Measurements from ENCODE around the gene CPNE7. TPM values are rescaled to one million over a fixed set of nuclear protein-coding genes. Genes with fewer than 3 reads are reported as not detected.

The CPNE7 gene
- total RNA-seq, 2 donors from 2014 or later: not detected

DNA sequence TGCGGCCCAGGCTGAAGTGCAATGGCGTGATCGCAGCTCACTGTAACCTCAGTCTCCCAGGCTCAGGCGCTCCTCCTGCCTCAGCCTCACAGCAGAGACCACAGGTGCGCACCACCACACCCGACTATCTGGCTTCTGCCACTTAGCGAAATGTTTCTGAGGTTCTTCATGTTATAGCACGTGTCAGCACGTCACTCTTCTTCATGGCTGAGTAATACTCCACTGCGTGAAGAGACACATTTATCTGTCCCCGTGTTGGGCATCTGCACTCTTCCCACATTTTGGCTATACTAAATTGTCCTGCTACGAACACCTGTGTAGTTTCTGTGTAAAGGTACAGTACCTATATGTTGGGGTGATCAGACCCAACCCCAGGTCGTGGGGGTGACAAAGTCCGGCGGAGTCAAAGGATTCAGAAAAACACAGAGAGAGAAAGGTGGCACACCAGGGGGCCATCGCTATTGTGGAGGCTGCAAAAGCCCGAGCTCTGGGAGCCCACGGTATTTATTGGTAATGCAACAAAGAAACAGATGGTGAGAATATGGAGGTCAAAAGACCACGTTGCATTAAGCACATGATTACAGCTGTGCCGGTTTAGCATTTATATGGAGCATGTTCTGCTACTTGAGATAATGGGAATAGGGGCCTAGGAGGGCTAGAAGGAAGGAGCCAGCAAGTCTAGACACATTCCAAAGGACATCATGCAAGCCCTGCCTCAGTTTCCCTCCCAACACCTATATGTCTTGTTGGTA, 37.0 kb downstream of the CPNE7 start:
- DNase-seq (no peak), ATAC-seq (no peak)
- intact Hi-C loops (cut with DNase I): no loop called here

DNA sequence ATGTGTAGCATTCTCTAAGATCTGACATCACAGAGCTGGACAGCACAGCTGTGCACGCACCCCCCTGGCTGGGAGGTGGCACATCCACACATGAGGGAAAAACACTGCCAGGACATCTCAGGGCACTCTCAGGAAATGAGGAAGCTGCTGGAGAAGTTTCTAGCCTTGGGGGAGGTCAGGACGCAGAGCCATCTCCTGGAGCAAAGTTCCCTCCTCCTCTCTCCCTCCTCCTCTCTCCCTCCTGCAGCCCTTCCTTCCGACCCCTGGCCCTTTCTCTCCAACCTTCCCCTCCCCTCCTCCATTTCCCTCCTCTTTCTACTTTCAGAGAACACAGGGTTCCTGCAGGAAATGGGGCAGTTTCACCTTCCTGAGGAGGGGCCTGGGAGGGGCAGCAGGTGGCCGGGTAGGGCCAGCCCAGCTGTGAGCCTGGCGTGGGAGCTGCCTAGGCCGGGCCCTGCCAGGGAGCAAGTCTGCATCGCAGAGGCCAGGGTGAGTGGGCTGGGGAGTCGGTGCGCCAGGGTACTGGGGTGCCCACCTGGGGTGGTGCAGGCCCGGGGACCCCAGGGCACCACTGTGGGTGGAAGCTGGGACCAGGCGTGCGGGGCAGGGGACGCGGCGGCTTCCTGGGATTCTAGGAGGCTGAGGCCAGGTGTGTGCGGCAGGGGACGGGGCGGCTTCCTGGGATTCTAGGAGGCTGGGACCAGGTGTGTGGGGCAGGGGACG, 37.8 kb downstream of the CPNE7 start, which contains the start of gene DPEP1:
Gene DPEP1 (plus strand): TSS at position 412 of the 723 bp plus-strand sequence. CDS start 16,769 bp downstream, outside the sequence.
- DNase-seq: no peak

DNA sequence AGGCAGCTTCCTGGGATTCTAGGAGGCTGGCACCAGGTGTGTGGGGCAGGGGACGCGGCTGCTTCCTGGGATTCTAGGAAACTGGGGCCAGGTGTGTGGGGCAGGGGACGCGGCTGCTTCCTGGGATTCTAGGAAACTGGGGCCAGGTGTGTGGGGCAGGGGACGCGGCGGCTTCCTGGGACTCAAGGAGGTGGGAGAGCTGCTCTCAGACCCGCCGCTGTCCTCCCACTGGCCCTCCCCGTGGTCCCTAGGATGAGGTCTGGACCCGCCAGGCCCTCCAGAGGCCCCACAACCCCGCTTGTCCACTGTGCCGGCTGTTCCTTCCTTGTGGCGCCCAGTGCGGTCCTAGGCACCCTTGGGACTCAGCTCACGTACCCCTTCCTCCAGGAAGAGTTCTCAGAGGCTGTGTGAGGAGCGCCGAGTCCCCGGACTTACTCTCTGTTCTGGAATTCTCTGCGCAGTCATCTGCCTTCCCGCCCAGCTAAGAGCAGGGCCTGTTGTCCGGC, 38.4 kb downstream of the CPNE7 start:
- ATAC-seq (no peak), DNase-seq (no peak)
- intact Hi-C loops (cut with DNase I): no loop called here

More for the DNA sequence above, 37.8 kb downstream of the CPNE7 start, which contains the start of gene DPEP1:
- peak in 1 of 2 donors; percentile 26 for ATAC-seq
- intact Hi-C loops (cut with DNase I): no loop called here

DNA sequence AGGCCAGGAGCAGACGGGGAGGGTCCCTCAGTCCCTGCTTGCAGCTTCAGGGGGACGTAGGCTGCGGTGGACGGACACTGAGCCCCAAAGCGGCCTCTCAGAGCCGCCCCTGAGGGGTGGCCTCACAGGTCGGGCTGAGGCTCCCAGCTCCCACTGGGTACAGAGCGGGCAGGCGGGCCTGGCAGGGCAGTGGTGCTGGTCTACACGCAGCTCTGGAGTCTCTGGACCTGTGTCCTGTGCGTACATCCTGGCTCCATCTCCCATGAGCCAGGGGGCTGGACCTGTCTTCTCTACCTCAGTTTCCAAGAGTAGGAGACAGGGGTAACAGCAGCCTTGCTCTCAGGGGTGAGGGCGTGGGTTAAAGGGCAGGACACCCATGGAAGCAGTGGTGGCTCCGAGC, 39.6 kb downstream of the CPNE7 start:
- ATAC-seq (peak in 1 of 2 donors; percentile 15), DNase-seq (no peak)
- intact Hi-C loops (cut with DNase I): no loop called here

DNA sequence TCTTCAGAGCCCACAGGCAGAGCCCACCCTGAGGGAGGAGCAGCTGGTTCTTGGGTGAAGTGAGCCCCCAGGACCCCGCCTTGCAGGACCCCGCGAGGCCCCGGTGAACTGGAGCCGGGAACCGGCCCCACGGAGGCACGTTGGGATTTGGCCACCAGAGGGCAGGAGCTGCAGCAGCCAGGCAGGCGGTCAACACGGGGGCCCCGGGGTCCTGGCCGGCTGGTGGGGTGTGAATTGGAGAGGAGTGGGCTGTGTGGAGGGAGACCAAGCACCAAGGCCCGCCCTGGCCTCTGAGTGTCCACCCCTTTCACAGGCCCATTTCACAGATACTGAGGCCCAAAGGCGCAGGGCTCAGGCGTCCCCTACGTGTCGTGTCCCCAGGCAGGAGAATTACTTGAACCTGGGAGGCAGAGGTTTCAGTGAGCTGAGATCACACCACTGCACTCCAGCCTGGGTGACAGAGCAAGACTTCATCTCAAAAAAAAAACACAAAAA, 40.1 kb downstream of the CPNE7 start:
- peak in 1 of 2 donors; percentile 24 for ATAC-seq
- DNase-seq: no peak
- intact Hi-C loops (cut with DNase I): no loop called here

DNA sequence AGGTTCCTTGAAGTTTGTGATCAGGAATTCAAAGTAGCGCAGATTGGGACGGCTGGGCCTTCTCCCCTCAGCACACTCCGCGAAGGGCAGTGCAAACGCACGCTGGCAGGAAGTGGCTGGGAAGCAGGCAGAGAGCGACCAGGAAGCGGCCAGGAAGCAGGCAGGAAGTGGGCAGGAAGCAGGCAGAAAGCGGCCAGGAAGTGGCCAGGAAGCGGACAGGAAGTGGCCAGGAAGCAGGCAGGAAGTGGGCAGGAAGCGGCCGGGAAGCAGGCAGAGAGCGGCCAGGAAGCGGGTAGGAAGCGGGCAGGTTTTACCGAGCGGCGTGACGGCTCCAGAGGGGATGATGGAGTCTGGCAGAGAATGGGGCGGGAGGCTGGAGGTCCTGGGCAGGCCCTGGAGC, 41.1 kb downstream of the CPNE7 start:
- intact Hi-C loops (cut with DNase I): no loop called here
- no peak for DNase-seq
- ATAC-seq: no peak

DNA sequence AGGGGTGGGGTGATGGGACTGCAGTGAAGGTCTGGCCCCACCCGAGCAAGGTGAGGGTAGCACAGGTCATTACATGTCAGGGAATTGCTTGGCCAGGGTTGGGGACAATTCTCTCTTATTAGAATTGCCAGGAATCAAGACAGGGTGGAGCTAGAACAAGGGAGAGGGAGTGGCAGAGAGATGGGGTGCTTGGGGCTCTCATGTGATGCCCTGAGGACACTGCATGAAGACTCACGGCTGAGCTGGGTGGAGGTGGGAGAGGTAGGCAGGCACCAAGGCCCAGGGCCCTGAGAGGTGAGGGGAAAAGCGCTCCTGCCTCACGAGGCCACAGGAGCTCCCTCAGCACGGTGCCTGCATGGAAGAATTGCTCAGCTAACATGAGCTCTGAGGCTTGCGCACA, 41.5 kb downstream of the CPNE7 start:
- ATAC-seq (no peak), DNase-seq (no peak)
- intact Hi-C loops (cut with DNase I): no loop called here

DNA sequence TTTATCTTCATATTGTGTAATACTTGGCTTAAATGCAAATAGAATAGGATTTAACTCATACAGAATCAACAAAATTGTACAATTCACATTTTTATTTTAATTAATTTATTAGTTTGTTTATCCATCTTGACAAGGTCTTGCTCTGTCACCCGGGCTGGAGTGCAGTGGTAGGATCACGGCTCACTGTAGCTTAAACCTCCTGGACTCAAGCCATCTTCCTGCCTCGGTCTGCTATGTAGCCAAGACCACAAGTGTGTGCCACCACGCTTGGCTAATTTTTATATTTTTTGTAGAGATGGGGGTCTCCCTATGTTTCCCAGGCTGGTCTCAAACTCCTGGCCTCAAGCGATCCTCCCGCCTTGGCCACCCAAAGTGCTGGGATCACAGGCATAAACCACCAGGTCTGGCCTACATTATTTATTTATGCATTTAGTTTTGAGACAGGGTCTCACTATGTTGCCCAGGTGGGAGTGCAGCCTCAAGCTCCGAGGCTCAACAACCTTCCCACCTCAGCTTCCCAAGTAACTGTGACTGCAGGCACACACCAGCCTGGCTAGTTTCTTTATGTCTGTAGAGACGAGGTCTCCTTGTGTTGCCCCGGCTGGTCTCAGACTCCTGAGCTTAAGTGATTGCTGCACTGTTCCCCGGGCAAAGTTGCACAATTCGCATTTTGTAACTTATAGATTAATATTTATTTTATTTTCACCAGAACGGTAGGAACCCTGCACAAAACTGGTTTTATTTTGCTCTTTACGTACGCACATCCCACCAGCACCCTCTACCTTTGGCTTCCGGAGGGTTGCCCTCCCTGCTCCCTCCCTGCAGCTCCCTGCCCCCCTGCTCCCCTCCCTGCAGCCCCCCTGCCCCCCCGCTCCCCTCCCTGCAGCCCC, 42.8 kb downstream of the CPNE7 start:
- DNase-seq (no peak), ATAC-seq (no peak)
- intact Hi-C loops (cut with DNase I): no loop called here

DNA sequence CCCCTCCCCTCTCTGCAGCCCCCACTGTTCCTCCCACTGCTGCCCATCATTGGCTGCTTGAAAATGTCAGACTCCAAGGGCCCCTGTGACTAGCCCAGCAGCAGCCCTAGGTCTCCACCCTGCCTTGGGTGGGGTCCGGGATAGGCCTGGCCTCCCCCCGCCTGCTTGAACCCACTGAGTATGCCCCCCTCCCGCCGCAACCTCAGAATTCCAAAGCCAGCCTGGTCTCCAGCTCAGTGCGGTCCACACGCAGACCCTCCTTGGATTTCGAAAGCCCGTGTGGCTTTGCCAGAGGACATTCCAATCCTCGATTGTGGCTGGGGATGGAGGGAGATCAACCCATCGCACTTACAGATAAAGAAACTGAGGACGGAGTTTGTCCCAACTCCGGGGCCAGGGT, 44.3 kb downstream of the CPNE7 start:
- ATAC-seq (no peak), DNase-seq (no peak)
- intact Hi-C loops (cut with DNase I): no loop called here

DNA sequence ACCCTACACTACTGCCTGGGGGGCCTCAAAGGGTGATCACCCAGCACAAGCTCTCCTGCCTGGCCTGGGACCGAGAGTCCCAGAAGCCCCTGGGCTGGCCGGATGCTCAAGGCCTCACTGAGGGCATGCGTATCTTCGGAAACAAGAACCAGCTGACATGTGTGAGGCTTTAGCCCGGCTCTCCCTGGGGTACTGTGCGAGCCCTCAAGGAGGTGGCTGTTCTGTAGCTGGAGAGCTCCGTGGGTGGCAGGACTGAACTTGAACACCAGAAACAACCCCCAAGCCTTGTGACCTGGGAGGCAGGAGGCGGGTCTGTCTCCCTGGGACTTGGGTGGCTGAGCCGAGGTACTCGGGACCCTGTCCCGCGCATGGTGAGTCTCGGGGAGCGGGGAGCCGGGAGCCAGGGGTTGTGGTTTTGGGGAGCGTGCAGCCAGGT, 44.9 kb downstream of the CPNE7 start:
- DNase-seq (no peak), ATAC-seq (no peak)
- intact Hi-C loops (cut with DNase I): no loop called here

DNA sequence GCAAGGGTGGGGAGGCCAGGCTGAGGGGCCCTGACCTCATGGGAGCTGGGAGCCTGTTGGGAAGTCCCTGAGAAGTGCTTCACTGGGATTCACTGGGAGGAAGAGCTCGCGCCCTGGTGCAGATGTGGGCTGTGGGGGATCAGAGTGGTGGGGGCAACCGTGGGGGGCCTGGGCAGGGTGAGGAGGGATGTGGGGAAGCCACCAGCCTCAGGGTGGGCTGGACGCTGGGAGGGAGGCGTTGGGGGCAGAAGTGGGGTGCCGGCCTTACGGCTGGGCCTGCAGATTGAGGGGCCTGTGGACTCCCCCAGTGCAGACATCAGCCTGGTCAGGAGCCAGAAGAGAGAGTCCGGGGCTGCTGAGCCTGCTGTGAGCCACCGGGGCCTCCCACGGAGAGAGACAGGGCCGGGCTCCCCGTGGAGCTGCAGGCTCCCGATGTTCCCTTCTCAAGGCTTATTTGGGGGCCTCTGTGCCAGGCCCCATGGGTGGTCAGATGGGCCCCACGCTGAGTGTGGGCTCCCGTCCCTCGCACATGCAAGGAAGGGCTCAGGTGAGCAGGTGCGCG, 45.7 kb downstream of the CPNE7 start:
- intact Hi-C loops (cut with DNase I): no loop called here
- ATAC-seq: no peak
- DNase-seq: no peak

DNA sequence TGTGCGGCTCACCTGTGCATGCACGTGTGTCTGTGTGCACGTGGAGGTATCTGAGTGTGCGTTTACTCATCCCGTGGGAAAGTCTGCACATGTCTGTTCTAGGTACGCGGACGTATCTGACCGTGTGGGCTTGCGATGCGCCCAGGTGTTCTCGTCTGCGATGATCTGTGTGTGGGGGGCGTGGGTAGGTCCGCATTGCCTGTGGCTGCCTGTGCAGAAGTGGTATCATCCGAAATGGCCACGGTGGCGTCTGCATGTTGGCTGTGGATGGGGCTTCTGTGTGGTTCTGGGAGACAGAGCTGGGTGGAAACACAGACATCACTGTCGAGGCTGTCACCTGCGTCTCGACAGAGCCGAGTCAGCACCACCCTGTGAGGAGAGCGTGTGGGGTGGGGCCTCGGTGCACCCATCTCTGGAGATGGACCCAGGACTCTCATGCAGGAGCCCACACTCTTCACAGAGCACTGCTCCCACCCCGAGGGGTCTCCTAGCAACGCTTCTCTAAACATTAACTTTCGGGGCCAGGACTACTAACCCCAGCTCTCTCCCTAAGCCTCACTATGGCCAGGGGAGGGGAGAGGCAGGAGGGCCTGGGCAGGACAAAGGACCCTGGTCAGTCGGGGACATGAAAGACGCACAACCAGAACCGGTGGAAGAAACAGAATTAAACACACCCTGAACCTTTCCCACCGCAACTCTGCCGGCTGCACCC, 46.3 kb downstream of the CPNE7 start:
- intact Hi-C loops (cut with DNase I): no loop called here
- no peak for ATAC-seq
- DNase-seq: no peak

DNA sequence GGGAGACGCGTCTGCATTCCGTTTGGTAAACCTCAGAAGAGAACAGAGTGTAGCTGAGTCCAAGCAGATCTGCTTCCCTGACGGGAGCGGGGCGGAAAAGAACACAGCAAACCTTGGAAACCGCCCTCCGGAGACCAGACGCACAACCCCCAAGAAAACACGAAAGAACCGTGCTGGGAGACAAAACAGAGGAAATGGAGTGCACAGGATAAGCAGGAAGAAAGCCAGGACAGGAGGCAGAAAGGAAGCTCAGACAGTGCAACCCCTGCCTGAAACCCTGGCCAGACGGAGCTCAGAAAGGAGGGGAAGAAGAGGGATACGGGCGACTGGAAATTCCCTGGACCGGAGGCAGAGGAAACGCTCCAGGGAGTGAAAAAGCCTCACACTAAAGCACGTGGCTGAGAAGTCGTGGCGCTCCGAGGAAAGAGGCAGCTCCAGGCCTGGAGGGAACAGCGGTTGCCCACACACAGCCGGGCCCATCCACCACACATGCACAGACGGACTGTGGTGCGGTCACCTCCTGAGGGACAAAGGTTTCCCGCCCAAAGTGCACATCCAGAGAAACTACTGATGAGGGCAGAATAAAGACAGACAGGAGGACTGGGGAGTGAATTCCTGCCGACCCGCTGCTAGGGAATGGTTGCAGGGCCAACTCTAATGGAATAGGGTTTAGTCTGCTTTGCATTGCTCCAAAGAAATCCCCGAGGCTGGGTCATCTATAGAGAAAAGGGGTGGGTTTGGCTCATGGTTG, 48.1 kb downstream of the CPNE7 start:
- ATAC-seq: peak; percentile 36 to 45
- no peak for DNase-seq
- intact Hi-C loops (cut with DNase I): no loop called here

DNA sequence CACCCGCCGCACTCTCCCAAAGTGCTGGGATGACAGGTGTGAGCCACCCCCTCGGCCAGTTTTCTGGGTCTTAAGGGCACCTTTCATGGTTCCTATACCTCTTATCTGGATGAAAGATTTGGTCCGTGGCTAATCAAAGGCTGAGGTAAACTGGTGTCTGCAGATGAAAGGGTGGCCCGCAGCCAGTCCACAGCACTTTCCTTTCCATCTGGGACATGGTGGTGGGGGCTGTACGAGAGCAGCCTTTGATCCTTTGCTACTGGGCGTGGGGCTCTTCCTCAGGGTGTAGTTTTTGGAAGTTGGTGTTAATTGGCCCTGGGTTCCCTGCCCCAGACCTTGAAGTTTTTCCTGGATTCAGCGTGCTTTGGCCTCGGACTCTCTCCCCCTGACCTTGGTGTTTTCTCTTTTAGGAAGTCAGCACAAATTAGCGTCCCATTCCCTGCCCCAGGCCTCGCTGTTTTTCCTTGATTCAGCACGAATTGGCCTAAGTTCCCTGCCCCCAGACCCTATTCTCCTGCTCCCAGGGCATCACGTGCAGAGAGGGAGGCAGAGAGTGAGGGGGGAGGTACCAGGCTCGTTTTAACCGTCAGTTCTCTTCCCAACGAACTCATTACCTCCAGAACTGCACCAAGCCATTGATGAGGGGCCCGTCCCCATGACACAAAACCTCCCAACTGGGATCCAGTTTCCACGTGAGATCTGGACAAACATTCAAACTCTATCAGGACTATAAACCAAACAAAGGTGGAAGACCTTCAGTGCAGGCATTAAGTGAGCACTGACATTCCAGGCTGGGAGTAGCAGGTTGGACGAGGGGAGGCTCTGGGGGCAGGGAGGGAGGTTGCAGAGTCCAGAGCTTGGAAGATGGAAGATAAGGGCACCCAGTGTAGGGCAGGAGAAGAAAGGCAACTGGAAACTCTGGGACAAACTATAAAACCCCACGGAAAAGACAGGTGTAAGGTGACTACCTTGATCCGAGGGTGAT, 49.5 kb downstream of the CPNE7 start:
- ATAC-seq: no peak
- intact Hi-C loops (cut with DNase I): no loop called here
- no peak for DNase-seq

DNA sequence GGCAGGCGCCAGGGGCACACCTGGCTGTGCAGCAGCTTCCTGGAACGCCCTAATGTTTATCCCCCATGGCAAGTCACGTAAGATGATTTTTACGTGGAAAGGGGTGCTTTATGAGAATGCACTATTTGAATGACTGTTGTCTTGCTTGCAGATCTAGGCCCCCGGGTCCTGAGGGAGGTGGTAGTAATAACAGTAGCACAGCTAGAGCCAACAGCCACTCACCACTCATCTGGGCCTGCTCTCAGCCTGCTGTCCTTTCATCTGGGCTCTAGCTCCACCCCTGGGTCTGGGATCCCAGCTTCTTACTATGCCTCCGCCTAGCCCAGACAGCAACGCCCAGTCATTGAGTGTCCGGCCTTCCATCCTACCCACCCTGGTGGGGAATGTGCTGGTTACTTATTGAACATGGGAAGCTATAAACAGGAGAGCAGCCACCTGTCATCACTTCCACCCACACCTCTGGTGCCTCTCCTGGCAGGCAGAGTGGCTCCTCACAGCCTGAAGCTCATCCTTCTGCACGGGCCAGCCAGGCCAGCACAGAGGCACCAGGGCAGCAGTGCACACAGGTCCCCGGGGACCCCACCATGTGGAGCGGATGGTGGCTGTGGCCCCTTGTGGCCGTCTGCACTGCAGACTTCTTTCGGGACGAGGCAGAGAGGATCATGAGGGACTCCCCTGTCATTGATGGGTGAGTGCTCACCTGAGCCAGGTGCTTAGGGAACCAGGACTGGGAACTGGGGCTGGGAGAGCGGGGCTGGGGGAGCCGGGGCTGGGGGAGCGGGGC, 54.5 kb downstream of the CPNE7 start:
- ATAC-seq: no peak

More for the DNA sequence above, 54.5 kb downstream of the CPNE7 start:
- intact Hi-C loops (cut with DNase I): no loop called here
- no peak for DNase-seq

All from left cardiac atrium (tissue), 4 donors.